Measurements from ENCODE around the gene TTC34. TPM values are rescaled to one million over a fixed set of nuclear protein-coding genes. Genes with fewer than 3 reads are reported as not detected.

The TTC34 gene
- total RNA-seq, 4 donors from 2014 or later = 0.27 to 0.62 (median 0.58) TPM; not detected in 1

- Histone ChIP-seq H3K27me3 (peaks cover 92% of the 10 kb centered on the region), H3K9me3 (peaks cover 0 to 27% (median 0%) of the 10 kb centered on the region in 3 donors), H3K4me1 (peaks cover 0 to 6% (median 0%) of the 10 kb centered on the region in 3 donors), H3K27ac (no peak overlapping the region), H3K36me3 (no peaks in the 10 kb centered on the region), H3K4me3 (no peak overlapping the region)
- no peak for ATAC-seq
- no peak for TF ChIP-seq CTCF (IDR thresholded peaks at IDR 0.05)
- no peak for TF ChIP-seq POLR2AphosphoS5 (IDR thresholded peaks at IDR 0.05)
- TF ChIP-seq POLR2A (IDR thresholded peaks at IDR 0.05) = no peak
- no peak for TF ChIP-seq EP300 (IDR thresholded peaks at IDR 0.05)
Measured at GRCh38 chr1:2824999-2825398, 23.5 kb upstream of the TTC34 start.

- Histone ChIP-seq H3K27me3 (peaks cover 93% of the 10 kb centered on the region), H3K27ac (no peak overlapping the region), H3K4me3 (no peak overlapping the region), H3K36me3 (no peaks in the 10 kb centered on the region), H3K9me3 (peaks cover 0 to 27% (median 0%) of the 10 kb centered on the region in 3 donors), H3K4me1 (peaks cover 0 to 6% (median 0%) of the 10 kb centered on the region in 3 donors)
- TF ChIP-seq CTCF (IDR thresholded peaks at IDR 0.05) (no peak), POLR2AphosphoS5 (IDR thresholded peaks at IDR 0.05) (no peak), POLR2A (IDR thresholded peaks at IDR 0.05) (no peak)
- no peak for ATAC-seq
- WGBS, 2 donors (ENCODE audit: low coverage in 1 of 2) = 77 to 100% methylated on average over 2 to 4 of the region's 22 CpGs
Measured at GRCh38 chr1:2823921-2824610, 22.6 kb upstream of the TTC34 start.

GRCh38 chr1:2822621-2823145, 21.2 kb upstream of the TTC34 start:
- Histone ChIP-seq H3K4me1 (peaks cover 0 to 6% (median 0%) of the 10 kb centered on the region in 3 donors), H3K4me3 (no peak overlapping the region), H3K36me3 (no peaks in the 10 kb centered on the region), H3K9me3 (peaks cover 0 to 15% (median 0%) of the 10 kb centered on the region in 3 donors), H3K27ac (no peak overlapping the region), H3K27me3 (peaks cover 94% of the 10 kb centered on the region)
- TF ChIP-seq POLR2AphosphoS5 (IDR thresholded peaks at IDR 0.05) (no peak), POLR2A (IDR thresholded peaks at IDR 0.05) (no peak), CTCF (IDR thresholded peaks at IDR 0.05) (no peak), EP300 (IDR thresholded peaks at IDR 0.05) (no peak)
- no peak for ATAC-seq
- 80 to 83% methylated on average over 1 of the region's 12 CpGs for WGBS, 2 donors (ENCODE audit: low coverage in 1 of 2)

GRCh38 chr1:2821966-2822620, 20.6 kb upstream of the TTC34 start:
- Histone ChIP-seq H3K9me3 (peaks cover 0 to 9% (median 0%) of the 10 kb centered on the region in 3 donors), H3K36me3 (no peaks in the 10 kb centered on the region), H3K27me3 (peaks cover 90% of the 10 kb centered on the region), H3K27ac (no peak overlapping the region), H3K4me3 (no peak overlapping the region), H3K4me1 (peaks cover 0 to 6% (median 0%) of the 10 kb centered on the region in 3 donors)
- 100% methylated on average over 1 of the region's 29 CpGs; no CpG with 5 or more reads in 1 of the 2 donors for WGBS, 2 donors (ENCODE audit: low coverage in 1 of 2)
- ATAC-seq = no peak
- TF ChIP-seq POLR2AphosphoS5 (IDR thresholded peaks at IDR 0.05) = no peak
- peak in 3 of 4 experiments; percentile 35 to 70 (median 49) for TF ChIP-seq CTCF (IDR thresholded peaks at IDR 0.05)
- no peak for TF ChIP-seq POLR2A (IDR thresholded peaks at IDR 0.05)
- no peak for TF ChIP-seq EP300 (IDR thresholded peaks at IDR 0.05)

Measured in gastroesophageal sphincter (tissue), 4 donors.